Prostate gland (tissue), 2 donors: ENCODE measurements around the gene UBA52.

Experiments used
- CTCF ChIP-seq, 4 experiments: fragments of 200-600 bp in 2 of 4; fragments of 450-650 bp in 2 of 4; sonication (generic) in 2 of 4; IDR thresholded peaks; 1 replicate in 3 of 4; 2 replicates in 1 of 4; pipeline ENCODE4 v1.5.1; 2016 to 2019; ENCODE audit warnings: antibody characterized with exemption in 4 of 4, mild to moderate bottlenecking in 2 of 4, moderate library complexity in 2 of 4
- POLR2A ChIP-seq: fragments of 450-650 bp; IDR thresholded peaks from one replicate; pipeline ENCODE4 v1.6.1; 2016; ENCODE audit warnings: antibody characterized with exemption, mild to moderate bottlenecking

- TF ChIP-seq CTCF (IDR thresholded peaks at IDR 0.05), result no peak
- no peak for TF ChIP-seq POLR2A
These were observed 21.9 kb downstream of the UBA52 start for GRCh38 chr19:18593367-18594095.
